ENCODE results near the gene CDH13. TPM values are rescaled to one million over a fixed set of nuclear protein-coding genes. Genes with fewer than 3 reads are reported as not detected.

Gene CDH13
- total and polyA plus RNA-seq, 2 of the 8 experiments (the other 6 are each of a cell fraction or from before 2014, with no cell fraction given): 2.3 to 2.4 TPM

DNA sequence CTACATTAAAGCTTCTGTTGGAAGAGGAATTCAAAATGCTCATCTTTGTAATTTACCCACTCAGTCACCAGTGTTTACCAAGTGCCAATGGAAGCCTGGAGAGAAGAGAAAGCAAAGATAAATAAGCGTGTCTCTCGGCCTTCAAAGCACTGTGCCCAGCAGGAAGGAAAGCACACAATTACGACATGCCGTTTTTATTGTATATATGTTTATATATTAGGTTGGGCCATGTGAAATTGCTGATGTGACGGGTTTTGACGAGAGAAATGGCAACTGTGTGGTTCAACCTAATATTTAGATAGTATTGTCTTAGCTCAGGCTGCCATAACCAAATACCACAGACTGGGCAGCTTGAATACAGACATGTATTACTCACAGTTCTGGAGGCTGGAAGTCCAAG is 1101.7 kb downstream of the CDH13 start (continued):
- no peak for TF ChIP-seq RNF2 (IDR thresholded peaks at IDR 0.05; ENCODE audit: borderline replicate concordance, low read depth, low read length, missing control alignments, poor library complexity, severe bottlenecking)
- TF ChIP-seq, protein P1, sequence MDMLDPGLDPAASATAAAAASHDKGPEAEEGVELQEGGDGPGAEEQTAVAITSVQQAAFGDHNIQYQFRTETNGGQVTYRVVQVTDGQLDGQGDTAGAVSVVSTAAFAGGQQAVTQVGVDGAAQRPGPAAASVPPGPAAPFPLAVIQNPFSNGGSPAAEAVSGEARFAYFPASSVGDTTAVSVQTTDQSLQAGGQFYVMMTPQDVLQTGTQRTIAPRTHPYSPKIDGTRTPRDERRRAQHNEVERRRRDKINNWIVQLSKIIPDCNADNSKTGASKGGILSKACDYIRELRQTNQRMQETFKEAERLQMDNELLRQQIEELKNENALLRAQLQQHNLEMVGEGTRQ (IDR thresholded peaks at IDR 0.05; ENCODE audit: low read length): no peak
